ENCODE results near the gene AQP12A.

The AQP12A gene

GRCh38 chr2:240707043-240707756, 15.5 kb downstream of the AQP12A start:
- no peak for DNase-seq (ENCODE audit: low read depth)

DNA sequence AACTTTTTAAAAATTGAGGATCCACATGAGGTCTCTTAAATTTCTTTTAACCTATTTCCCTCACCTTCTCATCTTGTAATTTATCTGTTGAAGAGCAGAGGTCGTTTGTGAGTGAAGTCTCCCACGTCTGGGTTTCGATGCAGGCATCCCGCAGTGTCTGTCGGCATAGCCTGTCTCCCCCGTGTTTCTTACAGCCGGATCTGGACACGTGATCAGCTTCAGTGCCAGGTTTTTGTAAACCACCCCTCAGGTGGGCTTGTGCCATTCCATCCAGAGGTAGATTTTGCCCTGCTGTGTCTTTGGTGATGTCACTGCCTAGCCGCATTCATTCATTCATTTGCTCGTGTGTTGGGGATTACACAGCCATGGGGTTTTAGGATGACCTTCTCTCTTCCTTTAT, 16.2 kb downstream of the AQP12A start:
- no peak for DNase-seq (ENCODE audit: low read depth)

DNA sequence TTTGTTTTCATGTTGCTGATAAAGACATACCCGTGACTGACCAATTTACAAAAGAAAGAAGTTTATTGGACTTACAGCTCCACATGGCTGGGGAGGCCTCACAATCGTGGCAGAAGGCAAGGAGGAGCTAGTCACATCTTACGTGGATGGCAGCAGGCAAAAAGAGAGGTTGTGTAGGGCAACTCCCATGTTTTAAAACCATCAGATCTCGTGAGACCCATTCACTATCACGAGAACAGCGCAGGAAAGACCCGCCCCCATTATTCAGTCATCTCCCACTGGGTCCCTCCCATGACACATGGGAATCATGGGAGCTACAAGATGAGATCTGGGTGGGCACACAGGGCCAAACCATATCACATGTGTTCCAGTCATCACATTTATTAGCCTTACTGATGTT, 16.8 kb downstream of the AQP12A start:
- DNase-seq (ENCODE audit: low read depth): no peak

GRCh38 chr2:240711296-240711695, 19.6 kb downstream of the AQP12A start:
- no peak for DNase-seq (ENCODE audit: low read depth)

DNA sequence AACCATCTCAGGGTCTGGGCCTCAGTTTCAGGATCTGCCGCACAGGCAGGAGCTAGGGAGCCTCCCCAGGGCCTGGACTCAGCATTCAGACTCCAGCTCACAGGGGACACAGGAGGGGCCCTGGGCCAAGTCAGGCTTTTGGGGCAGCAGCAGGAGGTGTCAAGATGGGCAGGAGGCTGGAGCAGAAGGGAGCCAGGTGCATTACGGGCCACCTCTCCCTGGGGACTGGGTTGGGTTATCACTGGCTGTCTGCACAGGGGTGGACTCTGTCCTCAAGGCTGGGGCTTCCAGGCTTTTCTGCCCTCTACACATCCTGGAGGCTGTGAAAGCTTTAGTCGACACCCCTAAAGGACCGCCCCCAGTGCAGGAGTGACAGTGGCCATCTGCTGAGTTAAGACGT, 20.0 kb downstream of the AQP12A start:
- no peak for DNase-seq (ENCODE audit: low read depth)

DNA sequence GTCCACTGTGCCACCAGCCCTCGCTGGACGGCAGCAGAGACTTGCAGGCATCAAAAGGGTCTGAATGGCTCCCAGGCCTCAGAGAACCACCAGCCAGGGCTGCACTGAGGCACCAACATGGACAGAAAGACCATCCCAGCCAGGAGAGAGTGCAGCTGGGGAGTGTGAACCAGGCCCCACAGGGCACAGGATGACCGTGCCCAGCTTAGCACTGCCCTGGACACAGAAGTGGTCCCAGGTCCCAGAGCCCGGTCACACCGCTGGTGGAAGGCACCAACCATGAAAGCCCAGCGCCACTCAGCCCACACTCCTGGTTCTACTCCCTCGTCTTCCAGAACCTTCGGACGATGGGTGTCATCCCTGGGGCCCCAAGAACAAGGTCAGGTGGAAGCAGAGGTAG, 20.5 kb downstream of the AQP12A start:
- DNase-seq (ENCODE audit: low read depth): no peak

DNA sequence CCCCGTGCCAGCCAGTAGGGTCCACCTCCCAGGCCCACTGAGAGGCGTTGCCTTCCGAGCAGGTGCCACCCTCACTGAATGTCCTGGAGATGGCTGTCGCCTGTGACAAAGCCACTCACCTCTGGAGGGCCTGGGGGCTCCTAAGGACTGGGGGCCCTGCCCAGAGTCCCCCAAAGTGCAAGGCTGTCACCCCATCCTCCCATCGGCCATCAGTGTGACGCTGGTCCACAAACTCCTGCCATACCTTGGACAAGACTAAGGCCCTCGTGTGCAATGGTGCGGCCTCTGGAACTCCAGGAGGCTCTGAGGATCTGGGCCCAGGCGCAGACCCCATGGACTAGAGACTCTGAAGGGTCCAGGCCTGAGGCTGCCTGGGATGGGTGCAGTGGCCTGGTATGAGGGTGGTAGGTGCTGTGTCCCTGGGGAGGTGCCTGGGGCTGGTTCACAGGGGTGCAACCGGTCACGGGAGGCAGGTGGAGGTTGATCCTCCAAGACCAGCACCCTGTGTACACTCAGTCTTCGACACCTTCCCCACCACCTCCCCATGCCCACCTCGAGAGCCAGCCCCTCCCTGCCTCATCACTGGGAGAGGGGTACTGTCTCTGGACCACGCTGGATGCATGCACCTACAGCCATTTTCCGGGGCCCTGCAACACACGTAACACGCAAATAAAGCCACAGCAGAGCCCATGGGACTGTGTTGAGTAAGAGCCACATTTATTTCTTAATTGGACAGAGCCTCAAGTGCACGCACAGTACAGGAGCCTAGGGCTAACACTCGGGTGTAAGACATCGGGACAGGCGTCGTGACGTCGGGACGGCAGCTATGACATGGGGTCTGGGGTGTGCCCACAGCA, 21.6 kb downstream of the AQP12A start:
- DNase-seq (ENCODE audit: low read depth): no peak

- DNase-seq (ENCODE audit: low read depth): no peak
These were observed 22.5 kb downstream of the AQP12A start for GRCh38 chr2:240713928-240714746.

- DNase-seq (ENCODE audit: low read depth): no peak
These were observed 23.4 kb downstream of the AQP12A start for GRCh38 chr2:240714747-240715725.

GRCh38 chr2:240716130-240716798, 24.6 kb downstream of the AQP12A start:
- no peak for DNase-seq (ENCODE audit: low read depth)

DNA sequence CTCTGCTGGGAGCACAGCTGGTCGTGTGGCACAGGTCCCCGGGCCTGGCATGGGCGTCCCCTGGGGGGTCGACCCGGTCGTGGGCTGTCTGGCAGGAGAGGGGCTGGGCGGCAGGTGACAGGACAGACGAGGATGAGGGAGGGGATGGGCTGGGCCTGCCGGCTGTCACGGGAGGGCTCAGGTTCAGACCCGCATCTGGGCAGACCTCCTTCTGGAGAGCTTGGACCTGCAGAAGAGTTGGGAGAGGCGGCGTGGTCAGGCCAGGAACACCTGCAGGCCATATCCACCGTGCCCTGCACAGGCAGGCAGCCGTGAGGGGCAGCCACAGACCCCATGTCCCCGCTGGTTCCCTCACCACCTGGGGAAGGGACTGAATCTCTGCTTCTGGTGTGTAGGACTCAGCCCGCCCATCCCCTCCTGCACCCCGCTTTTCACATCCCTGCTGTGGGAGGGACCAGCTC, 25.5 kb downstream of the AQP12A start:
- no peak for DNase-seq (ENCODE audit: low read depth)

DNA sequence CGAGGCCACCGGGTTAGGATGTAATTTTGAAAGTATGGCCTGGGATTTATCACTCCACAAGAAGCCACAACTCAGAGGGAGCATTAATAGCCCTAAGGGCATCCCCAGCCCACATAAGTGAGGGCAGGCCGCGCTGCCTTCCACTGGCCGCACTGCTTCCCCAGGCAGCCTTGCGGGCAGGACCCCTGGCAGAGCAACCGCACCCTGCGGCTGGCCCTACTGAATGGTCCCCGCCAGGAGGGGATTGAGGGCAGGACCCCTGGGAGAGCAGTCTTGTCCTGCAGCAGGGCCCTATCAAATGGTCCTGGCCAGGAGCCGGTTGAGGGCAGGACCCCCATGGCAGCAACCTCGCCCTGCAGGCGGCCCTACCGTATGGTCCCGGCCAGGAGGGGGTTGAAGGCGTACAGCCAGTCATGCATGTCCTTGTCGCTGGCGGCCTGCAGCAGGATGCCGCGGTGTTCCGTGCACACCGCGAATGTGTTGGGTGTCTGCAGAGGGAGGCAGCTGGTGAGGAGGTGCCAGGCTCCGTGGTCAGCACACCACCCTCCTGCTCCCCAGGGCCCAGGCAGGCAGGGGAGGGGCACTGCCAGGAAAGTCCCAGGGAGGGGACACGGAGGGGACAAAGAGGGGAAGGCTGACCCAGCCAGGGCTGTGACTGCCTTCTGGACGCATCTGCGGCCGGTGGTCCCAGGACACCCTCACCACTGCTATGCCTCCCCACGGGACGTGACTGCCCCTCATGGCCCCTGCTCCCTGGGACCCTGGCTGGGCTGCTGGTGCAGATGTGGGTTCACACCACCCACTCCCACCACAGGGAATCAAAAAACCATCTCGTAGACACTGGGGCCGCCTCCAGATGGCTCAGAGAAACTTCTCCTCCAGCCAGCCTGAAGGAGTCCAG, 26.3 kb downstream of the AQP12A start:
- DNase-seq (ENCODE audit: low read depth): no peak

DNA sequence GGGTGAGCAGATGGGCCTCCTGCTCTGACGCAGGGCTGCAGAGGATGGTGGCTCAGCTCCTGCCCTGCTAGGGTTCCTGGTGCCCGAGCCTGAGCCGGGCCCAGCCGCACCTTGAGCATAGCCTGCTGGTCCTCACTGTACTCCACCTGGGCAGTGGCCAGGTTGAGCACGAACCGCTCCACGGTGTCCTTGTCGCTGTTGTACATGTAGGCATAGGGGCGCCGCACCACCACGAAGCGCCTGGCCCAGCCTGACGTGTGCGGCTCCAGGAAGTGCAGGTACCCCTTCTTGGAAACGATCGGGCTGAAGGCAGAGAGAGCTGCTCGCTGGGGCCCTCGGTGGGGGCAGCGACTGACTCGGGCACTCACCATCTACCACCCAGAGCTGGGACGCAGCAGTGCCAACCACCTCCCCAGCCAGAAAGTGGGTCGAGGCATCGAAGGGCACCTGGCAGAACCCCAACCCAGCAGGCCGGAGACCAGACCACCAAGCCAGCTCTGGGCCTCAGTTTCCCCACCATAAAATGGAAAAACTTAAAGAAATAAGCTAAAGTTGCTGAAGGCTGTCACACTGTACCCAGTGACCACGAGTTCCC, 27.3 kb downstream of the AQP12A start:
- no peak for DNase-seq (ENCODE audit: low read depth)

DNA sequence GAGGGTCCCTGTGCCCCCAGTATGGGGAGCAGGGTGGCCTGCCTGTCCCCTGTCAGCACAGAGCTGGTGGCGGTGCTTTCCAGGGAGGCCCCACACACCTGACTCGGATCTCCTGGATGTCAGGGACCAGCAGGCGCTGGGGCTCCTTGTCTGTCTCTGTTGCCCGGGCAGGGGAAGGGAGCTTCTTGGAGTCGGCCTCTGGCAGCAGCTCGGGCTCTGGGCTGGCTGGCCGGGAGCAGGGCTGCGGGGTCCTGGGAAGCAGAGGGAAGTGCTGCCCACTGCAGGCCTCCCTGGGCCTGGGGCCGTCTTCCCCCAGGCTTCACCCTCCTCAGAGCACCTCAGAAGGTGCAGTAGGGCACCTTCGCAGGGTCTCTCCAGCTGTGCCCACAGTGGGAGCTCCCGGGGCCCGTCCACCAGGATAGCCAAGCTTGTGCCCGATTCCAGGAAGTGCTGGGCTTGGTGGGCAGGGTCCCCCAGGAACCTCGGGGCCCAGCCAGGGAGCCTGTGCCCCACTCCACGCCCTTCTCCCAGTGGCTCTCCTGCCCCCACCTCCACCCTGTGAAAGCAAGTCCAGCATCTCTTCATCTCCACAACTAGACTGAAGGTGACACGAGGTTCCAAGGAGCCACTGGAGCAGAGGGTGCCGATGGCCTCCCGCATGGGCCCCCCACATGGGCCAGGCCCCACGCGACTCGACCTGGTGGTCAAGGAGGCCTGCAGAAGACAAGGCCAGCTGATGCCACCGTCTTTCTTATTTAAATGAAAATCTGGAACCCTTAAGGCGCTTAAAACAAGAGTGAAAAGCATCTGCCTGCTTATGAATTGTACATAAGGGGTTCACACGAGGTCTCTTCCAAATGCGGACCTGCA, 28.2 kb downstream of the AQP12A start:
- no peak for DNase-seq (ENCODE audit: low read depth)

DNA sequence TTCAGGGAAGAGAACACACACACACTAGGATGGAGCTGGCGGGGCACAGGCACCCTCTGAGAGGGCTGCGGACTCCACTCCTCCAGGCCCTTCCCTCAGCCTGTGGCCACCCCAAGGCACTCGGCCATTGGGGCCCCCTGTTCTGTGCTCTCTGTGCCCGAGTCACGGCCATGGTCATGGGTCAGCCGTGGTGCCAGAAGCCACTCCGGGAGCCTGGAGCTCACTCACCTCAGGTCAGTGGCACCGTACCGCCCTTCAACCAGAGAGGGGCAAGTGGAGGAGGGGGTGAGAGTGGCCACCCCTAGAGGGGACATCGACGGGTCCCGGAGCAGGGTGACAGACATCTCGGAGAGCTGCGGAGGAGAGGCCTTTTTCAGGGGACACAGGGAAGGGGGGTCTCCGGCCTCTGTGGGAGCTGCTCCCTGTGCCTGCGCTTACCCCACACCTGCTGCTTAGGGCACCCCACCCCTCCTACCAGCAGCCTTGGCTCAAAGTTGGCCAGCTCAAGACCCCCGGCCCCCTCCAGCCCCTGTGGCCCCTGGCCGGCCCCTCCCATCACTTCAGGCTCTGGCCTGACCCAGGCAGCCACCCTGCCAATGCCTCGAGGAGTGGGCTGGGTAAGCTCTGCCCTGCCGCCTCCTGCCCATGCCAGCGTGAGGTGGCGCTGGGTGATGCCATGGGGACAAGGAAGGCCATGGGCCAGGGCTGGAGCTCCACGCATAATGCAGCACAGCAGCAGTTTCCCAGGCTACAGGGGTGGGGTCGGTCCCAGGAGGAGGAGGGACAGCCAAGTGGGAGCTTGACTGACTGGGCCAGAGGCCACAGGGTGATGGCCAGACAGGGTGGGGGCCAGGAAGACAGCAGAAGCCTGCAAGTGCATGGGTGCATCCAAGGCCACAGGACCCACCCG, 29.3 kb downstream of the AQP12A start:
- no peak for DNase-seq (ENCODE audit: low read depth)

DNA sequence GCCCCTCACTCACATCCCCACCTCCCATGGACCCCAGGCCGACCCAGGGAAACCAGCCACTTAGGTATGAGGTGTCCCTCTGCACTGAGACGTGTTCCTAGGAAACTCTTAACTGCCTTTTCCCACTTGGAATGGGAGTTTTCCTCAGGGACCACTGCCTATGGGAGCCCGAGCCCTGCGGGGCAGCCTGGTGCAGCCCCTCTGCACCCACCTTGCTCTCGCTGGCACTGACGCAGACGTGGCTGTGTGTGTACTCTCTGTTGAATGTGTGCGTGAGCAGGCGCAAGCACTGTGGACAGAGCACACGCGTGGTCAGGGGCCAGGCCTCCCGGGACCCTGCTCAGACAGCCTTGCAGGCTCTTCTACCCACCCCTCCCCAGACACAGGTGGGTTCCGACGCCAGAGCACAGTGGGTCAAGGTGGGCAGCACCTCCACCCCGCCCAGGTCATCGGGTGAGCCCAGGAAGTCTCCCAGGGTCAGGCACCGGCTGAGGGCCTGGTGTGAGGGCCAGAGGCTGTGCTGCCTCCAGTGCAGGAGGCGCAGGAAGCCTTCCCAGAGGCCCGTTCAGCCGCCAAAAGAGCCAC, 30.0 kb downstream of the AQP12A start:
- no peak for DNase-seq (ENCODE audit: low read depth)

DNA sequence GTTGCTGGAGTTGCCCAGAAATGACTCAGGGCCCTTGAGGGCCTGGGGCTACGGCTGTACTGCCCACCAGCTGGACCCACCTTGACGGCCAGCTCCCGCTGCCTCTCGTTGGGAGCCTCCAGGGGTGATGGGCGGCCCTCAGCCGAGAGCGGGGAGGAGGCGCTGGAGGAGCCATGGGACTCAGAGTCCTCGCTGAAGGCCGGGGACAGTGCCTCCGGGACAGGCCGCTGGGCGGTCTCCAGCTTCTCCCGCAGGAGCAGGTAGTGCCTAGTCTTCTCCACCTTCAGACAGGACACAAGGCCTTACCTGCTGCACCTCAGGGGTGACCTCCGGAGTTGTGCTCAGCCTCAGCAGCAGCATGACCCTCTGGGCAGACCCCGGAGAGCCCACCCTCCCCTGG, 30.7 kb downstream of the AQP12A start:
- DNase-seq (ENCODE audit: low read depth): no peak

Measured in activated T-cell treated with anti-CD3 and anti-CD28 coated beads for 1 hour (primary cell).